Measurements from ENCODE around the gene FAF2. TPM values are rescaled to one million over a fixed set of nuclear protein-coding genes. Genes with fewer than 3 reads are reported as not detected.
"Not testable (repeated sequence)": the region's sequence is repeated elsewhere in the genome, so short reads cannot be mapped to it uniquely, and the experiment has no call there.

FAF2 gene
- total RNA-seq, 1 experiment from 2014 or later: 53.2 TPM

GRCh38 chr5:176549871-176550270 is 101.7 kb downstream of the FAF2 start:
- Histone ChIP-seq H3K27me3 (replicated peaks; ENCODE audit: insufficient read depth, low read depth, low read length, poor library complexity) (no peaks in the 10 kb centered on the region), H3K4me3 (ENCODE audit: low read depth, low read length, poor library complexity, severe bottlenecking) (no peak overlapping the region), H3K4me1 (ENCODE audit: insufficient read depth, low read length, poor library complexity, severe bottlenecking) (no peaks in the 10 kb centered on the region), H3K36me3 (ENCODE audit: insufficient read depth, low read length, poor library complexity, severe bottlenecking) (no peaks in the 10 kb centered on the region), H3K27ac (ENCODE audit: low read depth, low read length, poor library complexity, severe bottlenecking) (no peak overlapping the region), H3K9me3 (ENCODE audit: low read depth, low read length, poor library complexity, severe bottlenecking) (no peaks in the 10 kb centered on the region)
- TF ChIP-seq, protein P1, sequence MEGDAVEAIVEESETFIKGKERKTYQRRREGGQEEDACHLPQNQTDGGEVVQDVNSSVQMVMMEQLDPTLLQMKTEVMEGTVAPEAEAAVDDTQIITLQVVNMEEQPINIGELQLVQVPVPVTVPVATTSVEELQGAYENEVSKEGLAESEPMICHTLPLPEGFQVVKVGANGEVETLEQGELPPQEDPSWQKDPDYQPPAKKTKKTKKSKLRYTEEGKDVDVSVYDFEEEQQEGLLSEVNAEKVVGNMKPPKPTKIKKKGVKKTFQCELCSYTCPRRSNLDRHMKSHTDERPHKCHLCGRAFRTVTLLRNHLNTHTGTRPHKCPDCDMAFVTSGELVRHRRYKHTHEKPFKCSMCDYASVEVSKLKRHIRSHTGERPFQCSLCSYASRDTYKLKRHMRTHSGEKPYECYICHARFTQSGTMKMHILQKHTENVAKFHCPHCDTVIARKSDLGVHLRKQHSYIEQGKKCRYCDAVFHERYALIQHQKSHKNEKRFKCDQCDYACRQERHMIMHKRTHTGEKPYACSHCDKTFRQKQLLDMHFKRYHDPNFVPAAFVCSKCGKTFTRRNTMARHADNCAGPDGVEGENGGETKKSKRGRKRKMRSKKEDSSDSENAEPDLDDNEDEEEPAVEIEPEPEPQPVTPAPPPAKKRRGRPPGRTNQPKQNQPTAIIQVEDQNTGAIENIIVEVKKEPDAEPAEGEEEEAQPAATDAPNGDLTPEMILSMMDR (conservative IDR thresholded peaks at IDR 0.05; ENCODE audit: low read depth, low read length): no peak
- no peak for TF ChIP-seq EZH2 (IDR thresholded peaks at IDR 0.05; ENCODE audit: borderline replicate concordance, low read depth, low read length, poor library complexity, severe bottlenecking)
- no peak for DNase-seq (ENCODE audit: low spot score)
- ChIA-PET CTCF (no interaction called here), POLR2A (ENCODE audit: low non-redundant PET) (no interaction called here)
- no TSS peak for BruUV-seq (replicated peaks)
- intact Hi-C loops (cut with micrococcal nuclease; ENCODE audit: unreplicated experiment): no loop called here

GRCh38 chr5:176550275-176550831 is 102.2 kb downstream of the FAF2 start:
- H3K9me3 ChIP-seq (ENCODE audit: low read depth, low read length, poor library complexity, severe bottlenecking): no peaks in the 10 kb centered on the region
- ChIA-PET CTCF (no interaction called here), POLR2A (ENCODE audit: low non-redundant PET) (no interaction called here)
- no peak overlapping the region for H3K4me3 ChIP-seq (ENCODE audit: low read depth, low read length, poor library complexity, severe bottlenecking)
- no TSS peak for BruUV-seq (replicated peaks)
- H3K4me1 ChIP-seq (ENCODE audit: insufficient read depth, low read length, poor library complexity, severe bottlenecking): no peaks in the 10 kb centered on the region
- intact Hi-C loops (cut with micrococcal nuclease; ENCODE audit: unreplicated experiment): no loop called here
- no peak for DNase-seq (ENCODE audit: low spot score)
- TF ChIP-seq EZH2 (IDR thresholded peaks at IDR 0.05; ENCODE audit: borderline replicate concordance, low read depth, low read length, poor library complexity, severe bottlenecking): no peak
- TF ChIP-seq, protein P1 (conservative IDR thresholded peaks at IDR 0.05; ENCODE audit: low read depth, low read length): no peak
- no peaks in the 10 kb centered on the region for H3K36me3 ChIP-seq (ENCODE audit: insufficient read depth, low read length, poor library complexity, severe bottlenecking)
- no peaks in the 10 kb centered on the region for H3K27me3 ChIP-seq (replicated peaks; ENCODE audit: insufficient read depth, low read depth, low read length, poor library complexity)
- no peak overlapping the region for H3K27ac ChIP-seq (ENCODE audit: low read depth, low read length, poor library complexity, severe bottlenecking)

DNA sequence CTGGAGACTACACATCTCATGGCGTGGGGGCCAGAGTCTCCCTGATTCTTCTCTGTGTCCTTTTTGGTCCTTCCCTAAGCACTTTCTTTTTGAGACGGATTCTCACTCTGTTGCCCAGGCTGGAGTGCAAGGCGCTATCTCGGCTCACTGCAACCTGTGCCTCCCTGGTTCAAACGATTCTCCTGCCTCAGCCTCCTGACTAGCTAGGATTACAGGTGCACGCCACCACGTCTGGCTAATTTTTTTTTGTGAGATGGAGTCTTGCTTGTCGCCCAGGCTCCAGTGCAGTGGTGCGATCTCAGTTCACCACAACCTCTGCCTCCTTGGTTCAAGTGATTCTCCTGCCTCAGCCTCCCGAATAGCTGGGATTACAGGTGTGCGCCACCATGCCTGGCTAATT is 102.8 kb downstream of the FAF2 start:
- CTCF ChIA-PET; DNase-seq (ENCODE audit: low spot score); H3K36me3 ChIP-seq (ENCODE audit: insufficient read depth, low read length, poor library complexity, severe bottlenecking); H3K9me3 ChIP-seq (ENCODE audit: low read depth, low read length, poor library complexity, severe bottlenecking); intact Hi-C loops (cut with micrococcal nuclease; ENCODE audit: unreplicated experiment); H3K27ac ChIP-seq (ENCODE audit: low read depth, low read length, poor library complexity, severe bottlenecking); BruUV-seq (replicated peaks); H3K27me3 ChIP-seq (replicated peaks; ENCODE audit: insufficient read depth, low read depth, low read length, poor library complexity); POLR2A ChIA-PET (ENCODE audit: low non-redundant PET); H3K4me3 ChIP-seq (ENCODE audit: low read depth, low read length, poor library complexity, severe bottlenecking); H3K4me1 ChIP-seq (ENCODE audit: insufficient read depth, low read length, poor library complexity, severe bottlenecking): not testable (repeated sequence)

DNA sequence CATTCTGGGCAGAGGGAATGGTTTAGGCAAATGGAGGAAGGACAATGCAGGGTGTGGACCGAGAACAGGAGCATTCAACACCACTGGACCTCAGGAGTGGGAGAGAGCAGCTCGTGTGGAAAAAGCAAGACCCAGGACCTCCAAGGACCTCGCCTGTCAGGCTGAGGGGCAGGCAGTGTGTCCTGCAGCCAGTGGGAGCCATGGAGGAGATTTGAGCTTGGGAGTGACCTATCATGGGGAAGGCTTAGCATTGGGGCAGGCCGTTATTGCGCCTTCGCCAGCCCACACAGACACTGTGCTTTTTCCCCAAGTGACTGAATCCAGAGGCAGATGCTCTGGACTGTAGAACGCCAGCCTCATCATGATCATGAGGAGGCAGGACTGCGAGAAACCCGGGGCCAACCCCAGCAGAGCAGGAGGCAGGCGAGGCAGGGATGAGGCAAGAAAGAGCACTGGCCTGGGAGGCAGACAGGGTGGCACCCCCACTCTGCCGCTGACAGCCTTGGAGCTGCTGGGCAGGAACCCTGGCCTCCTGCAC is 104.2 kb downstream of the FAF2 start:
- intact Hi-C loops (cut with micrococcal nuclease; ENCODE audit: unreplicated experiment): no loop called here
- H3K4me1 ChIP-seq (ENCODE audit: insufficient read depth, low read length, poor library complexity, severe bottlenecking): no peaks in the 10 kb centered on the region
- BruUV-seq (replicated peaks): no TSS peak
- CTCF ChIA-PET: no interaction called here
- DNase-seq (ENCODE audit: low spot score): no peak
- no peak overlapping the region for H3K4me3 ChIP-seq (ENCODE audit: low read depth, low read length, poor library complexity, severe bottlenecking)
- no peak for TF ChIP-seq EZH2 (IDR thresholded peaks at IDR 0.05; ENCODE audit: borderline replicate concordance, low read depth, low read length, poor library complexity, severe bottlenecking)
- TF ChIP-seq, protein P1 (conservative IDR thresholded peaks at IDR 0.05; ENCODE audit: low read depth, low read length): no peak
- H3K9me3 ChIP-seq (ENCODE audit: low read depth, low read length, poor library complexity, severe bottlenecking): no peaks in the 10 kb centered on the region
- no peak overlapping the region for H3K27ac ChIP-seq (ENCODE audit: low read depth, low read length, poor library complexity, severe bottlenecking)
- H3K27me3 ChIP-seq (replicated peaks; ENCODE audit: insufficient read depth, low read depth, low read length, poor library complexity): no peaks in the 10 kb centered on the region
- POLR2A ChIA-PET (ENCODE audit: low non-redundant PET): no interaction called here
- H3K36me3 ChIP-seq (ENCODE audit: insufficient read depth, low read length, poor library complexity, severe bottlenecking): no peaks in the 10 kb centered on the region

Measured in A673 (cell line).